Neutrophil (primary cell): ENCODE measurements around the gene RAP2B.

Experiments used
- H3K27ac ChIP-seq: fragments of 200-600 bp; sonication (generic); 2 replicates; pipeline ENCODE4 v1.5.1; 2016; ENCODE audit warnings: mild to moderate bottlenecking, moderate library complexity
- H3K27me3 ChIP-seq: fragments of 200-600 bp; sonication (generic); 2 replicates; pipeline ENCODE4 v1.6.0; 2016; ENCODE audit warnings: mild to moderate bottlenecking
- H3K36me3 ChIP-seq: fragments of 200-600 bp; sonication (generic); 2 replicates; pipeline ENCODE4 v1.5.1; 2017
- H3K4me1 ChIP-seq, 2 experiments: fragments of 200-600 bp in 1 of 2; sonication (generic) in 1 of 2; 1 replicate in 1 of 2; 2 replicates in 1 of 2; pipeline versions ENCODE4 v1.5.1 to v1.6.1; 2013 to 2016; ENCODE audit warnings: low read depth in 1 of 2, low read length in 1 of 2, mild to moderate bottlenecking in 1 of 2, moderate library complexity in 1 of 2; ENCODE audit not compliant: control insufficient read depth in 1 of 2, insufficient read depth in 1 of 2
- H3K4me3 ChIP-seq, 2 experiments: fragments of 200-600 bp in 1 of 2; sonication (generic) in 1 of 2; 1 replicate in 1 of 2; 2 replicates in 1 of 2; pipeline ENCODE4 v1.5.1; 2013 to 2016; ENCODE audit warnings: low read depth in 1 of 2, low read length in 1 of 2, mild to moderate bottlenecking in 1 of 2, moderate library complexity in 1 of 2
- H3K9me3 ChIP-seq: fragments of 200-600 bp; sonication (generic); 2 replicates; pipeline ENCODE4 v1.5.1; 2016
- TF ChIP-seq, protein P1 (sequence below): fragments of 200-600 bp; sonication (generic); IDR thresholded peaks from 2 replicates; pipeline ENCODE4 v1.5.1; 2016; ENCODE audit warnings: antibody characterized with exemption

The RAP2B gene

DNA sequence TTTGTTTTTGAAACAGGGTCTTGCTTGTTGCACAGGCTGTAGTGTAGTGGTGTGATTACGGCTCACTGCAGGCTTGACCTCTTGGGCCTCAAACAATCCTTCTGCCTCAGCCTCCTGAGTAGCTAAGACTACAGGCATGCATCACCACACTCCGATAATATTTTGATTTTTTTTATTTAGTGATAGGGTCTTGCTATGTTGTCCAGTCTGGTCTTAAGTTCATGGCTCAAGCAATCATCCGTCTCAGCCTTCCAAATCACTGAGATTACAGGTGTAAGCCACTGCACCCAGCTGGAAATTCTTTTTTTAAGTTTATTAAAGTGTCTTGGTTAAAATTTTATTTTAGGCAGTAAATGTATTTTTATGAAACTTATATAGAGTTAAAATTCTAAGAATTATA lies 32.2 kb upstream of the RAP2B start:
- Histone ChIP-seq H3K4me1 (no peaks in the 10 kb centered on the region), H3K27me3 (no peaks in the 10 kb centered on the region), H3K4me3 (no peak overlapping the region), H3K36me3 (no peaks in the 10 kb centered on the region), H3K9me3 (no peaks in the 10 kb centered on the region), H3K27ac (no peak overlapping the region)
- TF ChIP-seq, protein P1, sequence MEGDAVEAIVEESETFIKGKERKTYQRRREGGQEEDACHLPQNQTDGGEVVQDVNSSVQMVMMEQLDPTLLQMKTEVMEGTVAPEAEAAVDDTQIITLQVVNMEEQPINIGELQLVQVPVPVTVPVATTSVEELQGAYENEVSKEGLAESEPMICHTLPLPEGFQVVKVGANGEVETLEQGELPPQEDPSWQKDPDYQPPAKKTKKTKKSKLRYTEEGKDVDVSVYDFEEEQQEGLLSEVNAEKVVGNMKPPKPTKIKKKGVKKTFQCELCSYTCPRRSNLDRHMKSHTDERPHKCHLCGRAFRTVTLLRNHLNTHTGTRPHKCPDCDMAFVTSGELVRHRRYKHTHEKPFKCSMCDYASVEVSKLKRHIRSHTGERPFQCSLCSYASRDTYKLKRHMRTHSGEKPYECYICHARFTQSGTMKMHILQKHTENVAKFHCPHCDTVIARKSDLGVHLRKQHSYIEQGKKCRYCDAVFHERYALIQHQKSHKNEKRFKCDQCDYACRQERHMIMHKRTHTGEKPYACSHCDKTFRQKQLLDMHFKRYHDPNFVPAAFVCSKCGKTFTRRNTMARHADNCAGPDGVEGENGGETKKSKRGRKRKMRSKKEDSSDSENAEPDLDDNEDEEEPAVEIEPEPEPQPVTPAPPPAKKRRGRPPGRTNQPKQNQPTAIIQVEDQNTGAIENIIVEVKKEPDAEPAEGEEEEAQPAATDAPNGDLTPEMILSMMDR = no peak

DNA sequence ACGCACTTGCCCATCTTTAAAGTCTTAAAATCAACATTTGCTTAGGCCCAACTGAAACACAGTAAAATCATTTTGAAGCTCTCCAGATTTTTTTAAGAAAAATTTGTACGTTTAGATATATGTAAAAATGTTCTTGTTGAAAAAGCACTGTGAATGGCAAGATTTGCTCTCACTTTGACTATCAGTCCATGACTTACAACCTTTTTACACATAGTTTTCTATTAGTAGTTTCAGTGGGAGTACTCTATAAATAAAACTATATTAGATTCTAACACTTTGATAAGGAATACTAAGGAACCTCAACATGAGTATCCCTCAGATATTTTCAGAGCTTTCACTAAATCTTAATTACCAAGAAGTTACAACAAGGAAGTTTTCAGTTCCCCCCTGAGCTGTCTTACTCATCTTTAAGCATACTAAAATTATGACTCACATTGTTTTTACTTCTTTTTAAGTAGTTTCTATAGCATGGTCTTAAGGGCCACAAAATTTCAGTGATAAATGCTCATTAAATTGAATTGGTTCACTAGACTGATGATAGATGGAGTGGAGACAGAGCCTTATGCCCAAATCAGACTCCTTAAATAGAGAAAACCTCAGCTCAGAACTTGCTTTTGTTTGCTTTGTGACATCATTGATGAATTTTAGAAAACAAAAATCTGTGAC lies 31.6 kb upstream of the RAP2B start:
- Histone ChIP-seq H3K27me3 (no peaks in the 10 kb centered on the region), H3K36me3 (no peaks in the 10 kb centered on the region), H3K4me3 (no peak overlapping the region), H3K4me1 (no peaks in the 10 kb centered on the region), H3K27ac (no peak overlapping the region), H3K9me3 (no peaks in the 10 kb centered on the region)
- TF ChIP-seq, protein P1 = no peak

DNA sequence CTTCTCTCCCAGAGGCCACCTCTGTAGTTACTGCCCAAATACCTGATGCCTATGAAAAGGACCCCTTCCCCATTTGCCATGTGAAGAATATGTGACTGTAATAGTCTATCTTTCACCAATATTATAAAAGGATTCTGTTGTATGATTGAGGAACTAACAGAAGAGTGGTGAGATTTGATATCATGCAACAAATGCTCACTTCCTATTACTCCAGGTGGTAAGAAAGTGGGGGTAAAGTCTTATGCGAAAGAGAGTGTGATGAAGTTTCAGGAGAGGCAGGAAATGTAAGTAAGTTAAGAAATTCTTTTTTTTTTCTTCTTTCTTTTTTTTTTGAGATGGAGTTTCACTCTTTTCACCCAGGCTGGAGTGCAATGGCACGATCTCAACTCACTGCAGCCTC lies 24.4 kb upstream of the RAP2B start:
- no peaks in the 10 kb centered on the region for H3K9me3 ChIP-seq
- peaks cover 20 to 26% of the 10 kb centered on the region in 2 experiments for H3K4me1 ChIP-seq
- no peaks in the 10 kb centered on the region for H3K27me3 ChIP-seq
- TF ChIP-seq, protein P1 = no peak
- peak overlapping the region; percentile 55 for H3K27ac ChIP-seq
- H3K36me3 ChIP-seq = no peaks in the 10 kb centered on the region
- H3K4me3 ChIP-seq = no peak overlapping the region

DNA sequence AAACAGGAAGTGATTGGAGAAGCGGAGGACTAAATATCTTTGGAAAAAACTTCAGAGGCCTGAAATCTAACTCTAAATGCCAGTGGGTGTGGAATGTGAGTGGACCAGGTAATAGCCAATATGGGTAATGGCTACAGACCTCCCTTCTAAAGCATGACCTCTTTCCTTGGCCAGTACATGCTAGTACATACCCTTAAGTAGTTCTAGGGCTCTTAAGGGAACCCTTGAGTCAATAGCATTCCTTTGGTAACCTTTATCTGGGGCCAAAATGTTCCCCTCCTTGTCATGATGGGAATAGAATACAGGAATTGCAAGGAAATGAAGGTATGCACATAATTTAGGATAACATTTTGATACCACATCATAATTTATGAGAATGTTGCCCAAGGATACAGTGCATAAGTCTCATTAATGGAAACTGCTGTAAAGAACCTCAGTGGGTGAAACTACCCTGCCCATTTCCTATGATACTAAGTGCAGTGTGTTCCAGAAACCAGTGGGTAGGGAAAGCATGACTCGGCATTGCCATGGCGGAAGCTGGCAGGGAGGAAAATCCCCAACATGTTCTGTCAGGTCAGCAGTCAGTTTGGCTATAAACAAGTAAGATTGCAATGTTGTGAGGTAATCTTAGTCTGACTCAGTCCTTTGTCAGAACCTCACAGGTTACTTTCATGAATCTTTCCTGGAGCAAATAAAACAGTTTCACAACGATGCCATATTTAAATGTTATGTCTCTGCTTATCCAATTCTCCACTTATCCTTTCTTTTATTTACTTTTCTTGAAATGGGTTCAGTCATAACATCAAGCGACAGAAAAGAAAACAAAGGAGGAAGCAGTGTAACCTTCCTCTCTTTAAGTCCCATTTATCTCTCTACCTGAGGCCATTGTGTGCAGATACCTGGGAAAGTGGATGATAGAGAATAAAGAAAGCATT lies 23.5 kb upstream of the RAP2B start:
- Histone ChIP-seq H3K36me3 (no peaks in the 10 kb centered on the region), H3K4me3 (no peak overlapping the region), H3K4me1 (peaks cover 20 to 26% of the 10 kb centered on the region in 2 experiments), H3K27me3 (no peaks in the 10 kb centered on the region), H3K27ac (peak overlapping the region; percentile 55), H3K9me3 (no peaks in the 10 kb centered on the region)
- TF ChIP-seq, protein P1 = no peak

DNA sequence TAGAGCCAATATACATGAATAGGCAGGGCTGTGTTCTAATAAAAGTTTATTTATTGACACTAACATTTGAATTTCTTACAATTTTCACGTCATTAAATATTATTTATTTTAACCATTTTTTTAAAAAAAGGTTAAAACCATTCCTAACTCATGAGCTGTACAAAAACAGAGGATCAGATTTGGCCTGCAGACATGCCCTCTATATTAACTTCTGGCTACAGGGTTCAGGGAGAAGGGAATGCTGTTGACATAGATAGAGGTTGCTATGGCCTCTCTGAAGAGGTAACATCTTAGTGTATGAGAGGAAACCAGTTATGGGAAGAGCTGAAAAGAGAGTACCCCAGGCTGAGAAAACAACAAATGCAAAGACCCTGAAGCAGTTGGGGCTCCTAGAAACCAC lies 19.1 kb upstream of the RAP2B start:
- H3K4me1 ChIP-seq = peaks cover 13 to 24% of the 10 kb centered on the region in 2 experiments
- H3K27me3 ChIP-seq = no peaks in the 10 kb centered on the region
- H3K27ac ChIP-seq = no peak overlapping the region
- no peaks in the 10 kb centered on the region for H3K36me3 ChIP-seq
- no peak overlapping the region for H3K4me3 ChIP-seq
- TF ChIP-seq, protein P1 = no peak
- no peaks in the 10 kb centered on the region for H3K9me3 ChIP-seq
